HG02588 (cell line): Measurements from ENCODE around the gene POLG2.
"Not testable (repeated sequence)": the region's sequence is repeated elsewhere in the genome, so short reads cannot be mapped to it uniquely, and the experiment has no call there.

Experiments used
- ATAC-seq: cut with Tn5 transposase; IDR thresholded peaks from one replicate; pipeline ENCODE4 v1.9.1; 2021; ENCODE audit warnings: mild to moderate bottlenecking, moderate library complexity; ENCODE audit not compliant: unreplicated experiment

Gene POLG2

GRCh38 chr17:64506201-64506575 is 9.3 kb upstream of the POLG2 start, which contains the start of gene DDX5:
TSS of gene DDX5 (minus strand) at chr17:64506289. CDS start at chr17:64506119, 170 bp downstream.
- peak; percentile 51 for ATAC-seq

GRCh38 chr17:64505340-64506200 is 8.7 kb upstream of the POLG2 start:
- ATAC-seq: peak; percentile 19

GRCh38 chr17:64504769-64505339 is 8.0 kb upstream of the POLG2 start:
- no peak for ATAC-seq

GRCh38 chr17:64503821-64504768 is 7.2 kb upstream of the POLG2 start:
- no peak for ATAC-seq

GRCh38 chr17:64503341-64503740 is 6.5 kb upstream of the POLG2 start:
- no peak for ATAC-seq

- no peak for ATAC-seq
Measured at GRCh38 chr17:64502809-64503208, 6.0 kb upstream of the POLG2 start.

- ATAC-seq: no peak
Measured at GRCh38 chr17:64502021-64502420, 5.2 kb upstream of the POLG2 start.

GRCh38 chr17:64500862-64501765 is 4.3 kb upstream of the POLG2 start:
- no peak for ATAC-seq

- ATAC-seq: no peak
Measured at GRCh38 chr17:64500487-64500859, 3.6 kb upstream of the POLG2 start.

- no peak for ATAC-seq
Measured at GRCh38 chr17:64499805-64500486, 3.1 kb upstream of the POLG2 start.

GRCh38 chr17:64498308-64499203 is 1.7 kb upstream of the POLG2 start:
- ATAC-seq: no peak

GRCh38 chr17:64497565-64498035 is 746 bp upstream of the POLG2 start:
- ATAC-seq: peak; percentile 2

- no peak for ATAC-seq
Measured at GRCh38 chr17:64496348-64496785, 487 bp downstream of the POLG2 start.

GRCh38 chr17:64495300-64495699 is 1.6 kb downstream of the POLG2 start:
- not testable (repeated sequence) for ATAC-seq

GRCh38 chr17:64494121-64494520 is 2.7 kb downstream of the POLG2 start:
- ATAC-seq: no peak

GRCh38 chr17:64492481-64493109 is 4.3 kb downstream of the POLG2 start:
- no peak for ATAC-seq

GRCh38 chr17:64491994-64492393 is 4.9 kb downstream of the POLG2 start:
- ATAC-seq: no peak
